DOHH2 (cell line): ENCODE results near the gene TDRD10.

ENCODE experiments used
- H3F3A ChIP-seq: fragments of 200-600 bp; sonication (generic), shearing (Covaris generic); 2 replicates; pipeline ENCODE4 v1.6.0; 2016; ENCODE audit warnings: antibody characterized with exemption, mild to moderate bottlenecking; ENCODE audit not compliant: control insufficient read depth, insufficient read depth
- H3K27ac ChIP-seq: fragments of 200-600 bp; sonication (generic); 2 replicates; pipeline ENCODE4 v1.5.1; 2014; ENCODE audit warnings: low read depth, mild to moderate bottlenecking, low read length, moderate library complexity
- H3K27me3 ChIP-seq: fragments of 200-600 bp; sonication (generic); 2 replicates; pipeline ENCODE4 v1.6.1; 2014; ENCODE audit warnings: mild to moderate bottlenecking, low read length, mixed read lengths; ENCODE audit not compliant: control insufficient read depth
- H3K36me3 ChIP-seq: fragments of 200-600 bp; sonication (generic); 2 replicates; pipeline ENCODE4 v1.6.1; 2014; ENCODE audit warnings: mild to moderate bottlenecking, low read length, moderate library complexity, mixed read lengths; ENCODE audit not compliant: control insufficient read depth
- H3K4me1 ChIP-seq: fragments of 200-600 bp; sonication (generic); 2 replicates; pipeline ENCODE4 v1.6.1; 2014; ENCODE audit warnings: mild to moderate bottlenecking, low read length, mixed read lengths; ENCODE audit not compliant: control insufficient read depth
- H3K4me2 ChIP-seq: fragments of 200-600 bp; sonication (generic); 2 replicates; pipeline ENCODE4 v1.6.0; 2014; ENCODE audit warnings: mild to moderate bottlenecking, low read length, moderate library complexity
- H3K4me3 ChIP-seq: fragments of 200-600 bp; sonication (generic); 2 replicates; pipeline ENCODE4 v1.5.1; 2014; ENCODE audit warnings: mild to moderate bottlenecking, low read length, mixed read lengths
- H3K79me2 ChIP-seq: fragments of 200-600 bp; sonication (generic); 2 replicates; pipeline ENCODE4 v1.6.1; 2014; ENCODE audit warnings: mild to moderate bottlenecking, low read length, mixed read lengths; ENCODE audit not compliant: control insufficient read depth
- H3K9me2 ChIP-seq: fragments of 200-600 bp; sonication (generic); replicated peaks from 2 replicates; pipeline ENCODE4 v1.6.1; 2014; ENCODE audit warnings: mild to moderate bottlenecking, low read length, mixed read lengths; ENCODE audit not compliant: control insufficient read depth
- H3K9me3 ChIP-seq: fragments of 200-600 bp; sonication (generic); 2 replicates; pipeline ENCODE4 v1.6.1; 2014; ENCODE audit warnings: antibody characterized with exemption, low read length, mixed read lengths; ENCODE audit not compliant: control insufficient read depth, insufficient read depth
- H4K20me1 ChIP-seq: fragments of 200-600 bp; sonication (generic); 2 replicates; pipeline ENCODE4 v1.6.0; 2014; ENCODE audit warnings: low read depth, mild to moderate bottlenecking, antibody characterized with exemption, low read length, moderate library complexity; ENCODE audit not compliant: control insufficient read depth, insufficient read depth
- EZH2phosphoT487 ChIP-seq: fragments of 200-600 bp; sonication (generic); IDR thresholded peaks from 2 replicates; pipeline ENCODE4 v1.6.1; 2017; ENCODE audit warnings: borderline replicate concordance, mild to moderate bottlenecking, antibody characterized with exemption, low read length, moderate library complexity, mixed read lengths
- TF ChIP-seq, protein P1 (sequence below): fragments of 200-600 bp; sonication (generic); IDR thresholded peaks from one replicate; pipeline ENCODE4 v1.5.1; 2014; ENCODE audit warnings: antibody characterized with exemption, mild to moderate bottlenecking, low read depth, low read length; ENCODE audit not compliant: poor library complexity, severe bottlenecking

The TDRD10 gene

DNA sequence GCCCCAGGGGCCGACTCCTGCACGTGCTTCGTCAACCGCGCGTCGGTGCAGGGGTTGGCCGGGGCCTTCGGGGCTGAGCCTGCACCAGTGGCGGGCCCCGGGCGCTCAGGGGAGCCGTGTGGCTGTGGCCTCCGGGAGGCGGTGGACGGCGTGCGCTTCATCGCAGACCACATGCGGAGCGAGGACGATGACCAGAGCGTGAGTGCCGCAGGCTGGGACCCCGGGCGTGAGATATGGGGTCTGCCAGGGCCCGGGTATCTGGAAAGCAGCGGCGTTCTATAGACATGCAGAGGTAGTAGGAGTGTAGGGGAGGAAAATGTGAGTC is 69.9 kb downstream of the TDRD10 start:
- no peaks in the 10 kb centered on the region for H3K9me2 ChIP-seq
- no peak overlapping the region for H3K27ac ChIP-seq
- no peaks in the 10 kb centered on the region for H4K20me1 ChIP-seq
- TF ChIP-seq, protein P1, sequence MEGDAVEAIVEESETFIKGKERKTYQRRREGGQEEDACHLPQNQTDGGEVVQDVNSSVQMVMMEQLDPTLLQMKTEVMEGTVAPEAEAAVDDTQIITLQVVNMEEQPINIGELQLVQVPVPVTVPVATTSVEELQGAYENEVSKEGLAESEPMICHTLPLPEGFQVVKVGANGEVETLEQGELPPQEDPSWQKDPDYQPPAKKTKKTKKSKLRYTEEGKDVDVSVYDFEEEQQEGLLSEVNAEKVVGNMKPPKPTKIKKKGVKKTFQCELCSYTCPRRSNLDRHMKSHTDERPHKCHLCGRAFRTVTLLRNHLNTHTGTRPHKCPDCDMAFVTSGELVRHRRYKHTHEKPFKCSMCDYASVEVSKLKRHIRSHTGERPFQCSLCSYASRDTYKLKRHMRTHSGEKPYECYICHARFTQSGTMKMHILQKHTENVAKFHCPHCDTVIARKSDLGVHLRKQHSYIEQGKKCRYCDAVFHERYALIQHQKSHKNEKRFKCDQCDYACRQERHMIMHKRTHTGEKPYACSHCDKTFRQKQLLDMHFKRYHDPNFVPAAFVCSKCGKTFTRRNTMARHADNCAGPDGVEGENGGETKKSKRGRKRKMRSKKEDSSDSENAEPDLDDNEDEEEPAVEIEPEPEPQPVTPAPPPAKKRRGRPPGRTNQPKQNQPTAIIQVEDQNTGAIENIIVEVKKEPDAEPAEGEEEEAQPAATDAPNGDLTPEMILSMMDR, result no peak
- peaks cover 18% of the 10 kb centered on the region for H3F3A ChIP-seq
- H3K4me1 ChIP-seq, result peaks cover 48% of the 10 kb centered on the region
- H3K4me3 ChIP-seq, result no peak overlapping the region
- H3K36me3 ChIP-seq, result peaks cover 9% of the 10 kb centered on the region
- peaks cover 27% of the 10 kb centered on the region for H3K27me3 ChIP-seq
- H3K9me3 ChIP-seq, result no peaks in the 10 kb centered on the region
- H3K4me2 ChIP-seq, result no peak overlapping the region
- no peaks in the 10 kb centered on the region for H3K79me2 ChIP-seq

GRCh38 chr1:154572468-154573167 is 70.6 kb downstream of the TDRD10 start:
- Histone ChIP-seq H3K4me1 (peaks cover 54% of the 10 kb centered on the region), H4K20me1 (no peaks in the 10 kb centered on the region), H3K27me3 (peaks cover 20% of the 10 kb centered on the region), H3K4me2 (no peak overlapping the region), H3K36me3 (peaks cover 16% of the 10 kb centered on the region), H3K4me3 (no peak overlapping the region), H3K9me3 (no peaks in the 10 kb centered on the region), H3K79me2 (no peaks in the 10 kb centered on the region), H3F3A (peaks cover 18% of the 10 kb centered on the region), H3K27ac (no peak overlapping the region), H3K9me2 (no peaks in the 10 kb centered on the region)
- TF ChIP-seq, protein P1, result no peak
- TF ChIP-seq EZH2phosphoT487, result no peak

DNA sequence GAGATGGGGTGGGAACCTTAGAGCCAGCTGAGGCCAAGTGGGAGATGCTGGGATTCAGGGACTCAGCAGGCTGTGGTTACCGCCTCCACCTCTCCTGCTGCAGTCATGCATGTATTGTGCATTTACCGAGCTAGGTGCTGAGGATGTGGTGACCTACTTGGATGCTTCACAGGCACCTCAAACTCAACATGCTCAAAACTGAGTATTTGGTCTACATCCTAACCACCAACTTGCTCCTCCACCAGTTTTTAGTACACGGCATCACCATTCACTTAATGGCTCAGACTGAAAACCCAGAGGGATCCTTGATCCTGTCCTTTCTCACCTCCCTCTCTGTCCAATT is 71.1 kb downstream of the TDRD10 start:
- Histone ChIP-seq H3K4me1 (peaks cover 55% of the 10 kb centered on the region), H3K27ac (no peak overlapping the region), H3K4me3 (no peak overlapping the region), H3K36me3 (peaks cover 21% of the 10 kb centered on the region), H3K79me2 (no peaks in the 10 kb centered on the region), H3K9me3 (no peaks in the 10 kb centered on the region), H3F3A (peaks cover 18% of the 10 kb centered on the region), H4K20me1 (no peaks in the 10 kb centered on the region), H3K27me3 (peaks cover 14% of the 10 kb centered on the region), H3K4me2 (no peak overlapping the region), H3K9me2 (no peaks in the 10 kb centered on the region)
- TF ChIP-seq, protein P1, result no peak
